GM19025 (cell line): ENCODE data around the gene PVALEF.

Source experiments
- ATAC-seq: cut with Tn5 transposase; IDR thresholded peaks from one replicate; pipeline ENCODE4 v1.9.1; 2021; ENCODE audit warnings: mild to moderate bottlenecking, low read depth, moderate library complexity; ENCODE audit not compliant: unreplicated experiment

Gene PVALEF

DNA sequence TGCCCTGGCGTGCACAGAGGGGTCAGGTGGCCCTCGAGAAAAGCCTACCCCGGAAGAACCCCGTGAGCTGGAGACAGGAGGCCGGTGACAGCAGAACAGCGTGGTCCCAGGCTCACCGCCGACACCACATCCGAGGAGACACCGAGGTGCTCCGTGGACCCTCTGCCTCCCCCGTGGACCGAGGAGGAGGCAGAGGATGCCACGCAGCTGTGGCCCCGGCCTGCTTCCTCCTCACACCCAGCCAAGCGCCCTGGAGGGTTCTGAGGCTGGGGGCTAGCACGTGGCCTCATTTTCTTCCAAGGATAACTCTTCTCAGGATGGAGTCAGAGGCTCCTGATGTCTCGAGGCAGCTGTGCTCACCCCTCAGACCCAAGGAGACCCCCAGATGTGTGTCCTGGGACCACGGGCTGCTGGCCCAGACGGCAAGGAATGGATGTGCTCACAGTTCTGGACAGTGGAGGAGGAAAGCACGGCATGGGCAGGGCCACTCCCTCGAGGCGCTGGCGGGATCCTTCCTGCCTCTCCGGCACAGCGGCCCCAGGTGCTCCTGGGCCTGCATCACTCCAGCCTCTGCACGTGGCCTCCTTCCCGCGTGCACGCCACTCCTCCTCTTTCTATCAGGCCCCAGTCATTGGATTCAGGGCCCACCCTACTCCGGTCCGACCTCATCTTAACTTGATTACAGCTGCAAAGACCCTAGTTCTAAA is 4.4 kb upstream of the PVALEF start:
- ATAC-seq, result no peak

DNA sequence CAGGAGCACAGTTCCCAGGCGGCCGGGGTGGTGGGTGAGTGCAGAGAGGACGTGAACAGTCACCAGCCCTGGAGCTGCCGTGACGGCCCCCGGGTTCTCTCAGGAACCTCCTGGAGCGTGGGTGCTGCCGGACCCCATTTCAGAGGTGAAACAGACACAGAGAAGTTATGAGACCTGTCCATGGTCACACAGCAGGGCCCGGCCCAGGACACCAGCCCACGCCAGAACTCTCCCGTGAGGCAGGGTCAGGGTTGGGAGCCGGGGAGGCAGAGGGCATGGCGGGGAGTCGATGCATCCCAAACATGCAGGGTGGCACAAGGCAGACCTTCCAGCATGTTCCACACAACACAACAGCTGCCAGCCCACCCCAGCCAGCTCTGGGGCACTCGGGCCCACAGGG is 3.8 kb upstream of the PVALEF start:
- no peak for ATAC-seq

DNA sequence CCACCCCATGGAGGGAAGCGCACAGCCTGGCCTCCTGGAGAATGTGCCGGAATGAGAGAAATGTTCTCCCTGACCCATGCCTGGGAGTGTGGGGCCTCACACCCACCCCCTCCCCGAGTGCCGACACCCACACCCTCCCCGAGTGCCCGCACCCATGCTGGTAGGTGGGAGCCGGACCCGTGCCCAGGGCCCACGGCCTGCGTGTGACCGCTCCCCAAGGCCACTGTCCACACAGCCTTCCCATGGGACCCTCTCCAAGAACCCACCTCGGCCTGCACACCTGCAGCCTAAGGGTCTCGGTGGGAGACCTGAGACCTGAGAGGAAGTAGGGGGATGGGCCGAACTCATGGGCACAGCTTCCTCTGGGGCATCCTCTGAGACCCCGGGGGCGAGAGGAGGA is 3.3 kb upstream of the PVALEF start:
- ATAC-seq, result no peak

DNA sequence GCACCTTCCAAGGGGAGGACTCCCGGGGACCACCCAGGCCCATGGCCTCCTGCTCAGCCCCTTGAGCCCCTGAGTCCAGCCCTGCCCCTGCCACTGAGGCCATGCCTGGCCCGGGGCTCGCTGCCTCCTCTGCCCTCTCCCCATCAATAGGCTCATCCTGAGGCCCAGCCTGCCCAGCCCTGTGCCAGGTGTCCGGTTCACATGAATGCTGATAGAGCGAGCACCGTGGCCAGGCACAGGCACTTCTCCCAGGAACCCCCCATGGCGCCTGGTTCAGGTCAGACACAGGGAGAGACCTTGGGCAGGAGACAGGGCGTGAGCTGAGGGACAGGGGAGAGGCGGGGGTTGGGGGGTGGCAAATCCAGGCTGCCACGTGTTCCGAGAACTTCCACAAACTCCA is 2.8 kb upstream of the PVALEF start:
- ATAC-seq, result no peak

DNA sequence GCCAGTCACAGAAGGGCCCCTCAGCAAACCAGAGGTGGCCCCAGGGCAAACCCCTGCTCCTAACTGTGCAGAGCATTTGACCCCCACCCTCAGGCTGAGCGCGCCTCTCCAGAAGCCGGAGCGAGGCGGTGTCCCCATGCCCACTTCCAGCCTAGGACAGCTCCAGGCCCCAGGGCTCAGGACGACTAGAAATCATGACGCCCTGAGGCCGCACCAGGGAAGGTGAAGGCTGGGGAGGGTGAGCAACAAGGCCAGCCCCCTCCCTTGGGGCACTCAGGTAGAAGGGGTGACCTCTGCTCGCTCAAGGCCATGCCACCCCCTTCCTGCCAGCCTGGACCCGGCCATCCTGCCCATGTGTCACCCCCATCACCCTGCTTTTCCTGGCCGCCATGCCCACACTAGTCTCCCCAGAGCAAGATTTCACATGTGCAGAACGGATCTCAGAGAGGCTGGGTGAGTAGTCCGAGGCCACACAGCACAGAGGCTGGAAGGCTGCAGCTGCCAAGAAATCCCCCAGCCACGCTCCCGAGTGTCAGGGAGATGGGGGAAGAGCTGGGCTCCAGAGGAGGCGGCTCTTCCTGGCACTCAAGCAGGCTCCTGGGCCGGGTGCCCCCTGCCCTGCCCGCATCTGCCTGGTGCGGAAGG is 2.1 kb upstream of the PVALEF start:
- no peak for ATAC-seq

DNA sequence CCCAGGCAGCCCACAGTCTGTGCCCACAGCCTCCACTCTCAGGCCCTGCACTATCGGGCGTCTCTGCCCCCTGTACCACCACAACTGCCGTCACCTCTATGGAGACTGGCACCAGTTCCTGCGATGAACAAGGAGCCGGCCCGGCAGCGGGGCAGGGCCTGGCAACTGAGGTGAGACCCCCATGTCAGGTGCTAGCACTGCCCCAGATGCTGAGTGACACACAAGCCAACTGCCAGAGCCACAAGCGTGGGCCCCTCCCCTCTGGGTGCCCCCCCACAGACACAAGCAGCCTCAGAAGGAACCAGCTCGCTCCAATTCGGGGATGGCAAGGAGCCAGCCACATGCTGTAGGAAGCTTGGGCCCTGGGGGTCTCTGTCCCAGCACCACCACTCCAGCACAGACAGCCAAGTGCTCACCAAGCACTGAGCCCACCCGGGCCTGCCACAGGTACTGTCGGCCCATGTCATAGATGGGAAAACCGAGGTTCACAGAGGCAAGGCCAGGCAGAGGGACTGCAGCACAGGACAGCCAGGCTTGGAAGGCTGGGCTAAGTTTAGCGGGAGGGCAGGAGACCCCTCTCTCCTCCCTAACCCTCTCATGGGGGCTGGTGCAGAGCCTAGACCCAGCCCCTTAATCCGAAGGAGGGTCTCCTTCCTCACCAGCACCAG is 1.5 kb upstream of the PVALEF start:
- ATAC-seq, result no peak

DNA sequence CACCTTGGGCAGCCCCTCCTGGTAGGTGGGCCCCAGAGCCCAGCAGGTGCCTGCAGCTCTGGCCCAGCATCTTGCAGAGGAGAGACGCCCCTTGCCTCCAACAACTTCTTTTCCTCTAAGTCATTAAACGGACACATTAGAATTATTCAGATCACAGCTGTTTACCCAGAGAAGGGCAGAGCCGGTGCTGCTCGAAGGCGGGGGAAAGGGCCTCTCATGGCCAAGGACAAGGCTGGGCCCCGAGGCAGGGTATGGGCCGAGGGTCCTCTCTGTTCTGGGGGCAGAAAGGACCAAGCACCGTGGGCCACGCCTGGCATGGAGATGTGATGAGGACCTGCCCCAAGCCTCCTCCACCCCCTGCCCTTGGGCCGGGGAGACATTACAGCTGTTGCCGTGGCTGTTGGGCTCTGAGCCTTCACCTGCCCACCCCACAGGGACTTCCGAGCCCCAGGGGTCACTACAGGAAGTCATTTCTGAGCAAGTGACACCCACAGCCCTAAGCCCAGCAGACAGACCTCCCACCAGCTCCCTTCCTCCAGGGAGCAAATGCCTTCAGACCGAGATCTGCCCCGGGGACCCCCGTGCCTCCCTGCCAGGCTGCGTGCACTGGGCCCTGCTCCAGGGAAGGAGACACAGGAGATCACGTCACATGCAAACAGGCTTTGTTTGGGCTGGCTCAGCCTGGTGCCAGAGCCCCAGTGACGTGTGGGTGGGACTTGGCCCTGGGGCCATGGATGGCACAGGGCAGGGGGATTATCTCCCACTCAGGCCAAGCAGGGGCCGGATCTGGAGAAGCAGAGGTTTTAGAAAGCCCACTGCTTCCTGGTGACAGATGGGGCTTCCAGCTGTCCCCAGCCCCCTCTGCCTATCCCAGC is 699 bp upstream of the PVALEF start:
- no peak for ATAC-seq

DNA sequence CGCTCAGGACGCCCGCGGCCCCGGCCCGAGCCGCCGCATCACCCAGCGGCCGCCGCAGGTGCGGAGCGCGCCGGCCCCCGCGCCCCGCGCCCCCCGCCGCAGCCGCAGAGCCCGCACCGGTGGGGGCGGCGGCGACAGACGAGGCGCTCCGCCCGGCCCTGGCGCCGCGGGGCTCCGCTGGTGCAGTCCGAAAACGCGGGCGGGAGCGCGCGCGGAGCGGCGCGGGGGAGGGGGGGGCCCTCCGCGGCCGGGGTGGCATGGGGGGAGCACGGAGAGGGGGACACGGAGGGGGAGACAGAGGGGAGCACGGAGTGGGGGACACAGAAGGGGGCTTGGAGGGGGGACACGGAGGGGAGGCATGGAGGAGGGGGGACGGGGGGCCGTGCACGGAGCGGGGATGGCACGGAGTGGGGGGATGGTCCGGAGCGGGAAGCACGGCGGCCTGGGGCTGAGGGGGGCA is 756 bp downstream of the PVALEF start, which contains the start of gene AATK:
AATK (minus strand) TSS at position 189 of the 460 bp plus-strand sequence. CDS start 229 bp downstream, outside the sequence.
- ATAC-seq, result no peak

DNA sequence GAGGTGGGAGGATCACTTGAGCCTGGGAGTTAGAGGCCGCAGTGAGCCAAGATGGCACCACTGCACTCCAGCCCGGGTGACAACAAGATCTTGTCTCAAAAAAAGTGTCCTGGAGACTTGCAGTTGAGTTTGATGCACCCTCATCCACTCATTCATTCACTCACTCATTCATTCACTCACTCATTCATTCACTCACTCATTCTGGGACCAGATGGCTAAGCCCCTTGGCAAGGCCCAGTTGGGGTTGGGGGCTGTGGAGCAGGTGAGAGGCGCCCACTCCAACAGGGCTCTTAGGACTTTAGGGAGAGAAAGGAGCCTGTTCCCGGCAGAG is 1.9 kb downstream of the PVALEF start:
- ATAC-seq, result no peak

DNA sequence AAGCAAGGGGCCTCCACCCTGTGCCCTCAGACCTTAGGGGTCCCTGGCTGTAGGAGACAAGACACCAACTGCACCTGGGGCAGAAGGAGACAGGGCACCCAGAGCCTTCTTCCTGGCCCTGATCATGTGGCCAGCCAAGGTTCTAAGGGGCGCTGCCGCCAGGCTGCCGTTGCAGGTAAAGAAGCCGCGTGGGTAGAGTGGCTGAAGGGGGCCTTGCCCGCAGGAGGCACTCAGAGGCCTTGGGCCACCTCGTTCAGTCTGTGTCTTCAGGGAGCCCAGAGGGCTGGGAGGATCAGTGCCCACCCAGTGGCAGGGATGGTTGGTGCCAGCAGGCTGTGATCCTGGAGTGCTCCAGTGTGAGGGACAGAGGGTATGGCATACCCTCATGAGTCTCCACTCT is 2.3 kb downstream of the PVALEF start:
- ATAC-seq, result no peak

DNA sequence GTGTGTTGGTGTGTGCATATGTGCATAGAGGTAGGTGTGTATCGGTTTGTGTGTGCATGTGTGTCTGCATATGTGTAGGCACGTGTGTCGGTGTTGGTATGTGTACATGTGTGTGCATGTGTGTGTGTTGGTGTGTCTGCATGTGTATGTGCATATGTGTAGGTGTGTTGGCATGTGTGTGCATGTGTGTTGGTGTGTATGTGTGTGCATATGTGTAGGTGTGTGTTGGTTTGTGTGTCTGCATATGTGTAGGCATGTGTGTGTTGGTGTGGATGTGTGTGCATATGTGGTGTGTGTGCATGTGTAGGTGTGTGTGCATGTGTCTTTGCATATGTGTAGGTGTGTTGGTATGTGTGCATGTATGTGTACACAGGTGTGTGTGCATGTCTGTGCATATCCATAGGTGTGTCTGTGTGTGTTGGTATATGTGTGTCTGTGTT is 4.6 kb downstream of the PVALEF start:
- ATAC-seq, result no peak

DNA sequence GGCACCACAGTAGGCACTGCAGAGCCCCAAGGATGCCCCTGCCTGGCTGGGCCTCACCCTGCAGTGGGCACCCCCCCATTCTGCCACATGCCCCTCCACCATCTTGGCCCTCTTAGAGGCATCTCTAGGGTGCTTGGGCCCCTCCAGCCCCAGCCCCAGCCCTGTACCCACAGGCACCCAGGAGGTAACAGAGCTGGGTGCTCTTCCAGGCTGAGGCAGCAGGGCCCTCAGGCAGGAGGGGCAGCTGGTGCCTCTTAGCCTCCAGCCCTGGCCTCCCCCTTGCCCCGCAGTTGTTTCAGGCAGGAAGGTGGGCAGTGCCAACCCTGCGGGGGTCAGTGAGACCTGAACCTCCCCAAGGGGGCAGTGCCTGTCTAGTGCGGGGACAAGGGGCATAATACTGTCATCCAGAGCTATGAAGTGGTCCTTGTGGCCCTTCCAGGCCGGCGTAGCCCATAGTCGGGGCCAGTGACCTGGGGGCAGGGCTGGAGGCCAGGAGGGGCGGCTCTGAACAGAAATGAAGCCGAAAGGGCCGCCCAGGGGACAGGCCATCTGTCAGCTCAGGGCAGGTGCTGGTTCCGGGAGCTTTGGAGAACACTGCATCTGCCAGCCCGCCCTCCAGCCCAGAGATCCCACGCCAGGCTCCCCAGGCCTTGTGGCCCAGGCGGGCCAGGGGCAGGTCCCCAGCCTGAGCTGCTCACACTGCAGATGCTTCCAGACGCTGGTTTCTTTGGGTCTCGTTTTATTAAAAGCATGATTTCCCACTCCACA is 5.6 kb downstream of the PVALEF start:
- ATAC-seq, result no peak

DNA sequence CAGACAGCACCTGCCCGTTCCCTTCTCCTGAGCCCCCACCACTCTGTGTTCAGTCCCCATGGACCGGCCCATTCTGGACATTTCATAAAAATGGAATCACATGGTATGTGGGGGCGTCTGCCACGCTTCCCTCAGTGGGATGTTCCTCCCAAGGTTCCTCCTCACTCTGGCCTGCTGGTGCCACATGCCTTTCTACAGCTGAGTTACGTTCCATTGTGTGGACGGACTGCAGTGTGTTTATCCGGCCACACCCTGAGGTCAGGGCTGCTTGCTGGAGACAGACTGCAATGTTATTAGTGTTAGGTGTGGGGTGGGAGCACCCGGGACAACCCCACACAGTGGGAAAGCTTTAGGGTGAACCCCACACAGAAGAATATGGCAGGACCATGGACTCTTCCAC is 6.6 kb downstream of the PVALEF start:
- no peak for ATAC-seq

DNA sequence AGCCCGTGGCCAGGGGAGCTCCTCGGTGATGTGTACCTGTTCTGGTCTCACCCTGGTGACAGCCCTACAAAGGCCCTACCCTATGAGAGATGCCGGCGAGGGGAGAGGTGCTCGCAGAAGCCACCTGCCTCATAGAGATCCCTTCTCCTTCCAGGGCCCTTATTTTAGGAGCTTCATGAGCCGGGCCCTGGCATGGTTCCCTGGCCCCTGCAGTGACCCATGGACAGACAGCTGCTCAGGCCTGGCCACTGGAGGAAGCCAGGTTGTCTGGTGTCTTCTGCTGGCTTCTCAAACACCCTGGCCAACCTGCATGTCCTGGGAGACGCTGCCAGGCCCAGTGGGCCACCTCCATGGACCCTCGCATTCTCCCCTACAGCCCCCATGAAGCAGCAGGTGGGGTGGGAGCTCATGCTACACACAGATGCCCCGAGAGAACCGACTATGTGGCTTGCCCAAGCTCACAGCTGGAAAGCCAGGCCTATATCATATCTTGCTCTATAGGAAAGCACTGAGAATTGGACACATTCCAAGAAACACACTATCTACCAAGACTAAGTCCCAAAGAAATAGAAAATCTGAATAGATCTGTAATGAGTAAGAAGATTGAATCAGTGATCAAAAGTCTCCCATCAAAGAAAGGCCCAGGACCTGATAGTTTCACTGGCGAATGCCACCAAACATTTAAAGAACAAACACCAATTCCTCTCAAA is 7.9 kb downstream of the PVALEF start:
- no peak for ATAC-seq

DNA sequence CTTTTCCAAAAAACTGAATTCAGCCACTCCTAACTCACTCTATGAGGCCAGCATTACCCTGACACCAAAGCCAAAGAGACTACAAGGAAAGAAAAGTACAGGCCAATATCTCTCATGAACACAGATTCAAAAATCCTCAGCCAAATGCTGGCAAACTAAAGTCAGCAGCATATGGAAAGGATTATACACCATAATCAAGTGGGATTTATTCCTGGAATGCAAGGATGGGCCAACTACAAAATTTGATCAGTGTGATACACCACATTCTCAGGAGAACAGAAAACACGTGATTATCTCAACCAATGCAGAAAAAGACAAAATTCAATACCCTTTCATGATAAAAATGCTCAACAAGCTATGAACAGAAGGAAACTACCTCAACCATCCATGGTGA is 8.5 kb downstream of the PVALEF start:
- no peak for ATAC-seq

DNA sequence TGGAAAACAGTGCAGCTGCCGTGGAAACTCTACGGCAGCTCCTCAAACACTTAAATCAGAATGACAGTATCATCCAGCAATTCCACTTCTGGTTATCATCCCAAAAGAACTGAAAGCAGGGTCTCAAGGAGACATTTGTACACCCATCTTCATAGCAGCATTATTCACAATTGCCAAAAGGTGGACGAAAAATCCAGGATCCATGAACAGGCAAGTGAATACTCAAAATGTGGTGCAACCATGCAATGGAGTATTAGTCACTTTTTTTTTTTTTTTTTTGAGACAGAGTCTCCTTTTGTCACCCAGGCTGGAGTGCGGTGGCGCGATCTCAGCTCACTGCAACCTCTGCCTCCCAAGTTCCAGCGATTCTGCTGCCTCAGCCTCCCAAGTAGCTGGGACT is 11.4 kb downstream of the PVALEF start:
- ATAC-seq, result no peak

DNA sequence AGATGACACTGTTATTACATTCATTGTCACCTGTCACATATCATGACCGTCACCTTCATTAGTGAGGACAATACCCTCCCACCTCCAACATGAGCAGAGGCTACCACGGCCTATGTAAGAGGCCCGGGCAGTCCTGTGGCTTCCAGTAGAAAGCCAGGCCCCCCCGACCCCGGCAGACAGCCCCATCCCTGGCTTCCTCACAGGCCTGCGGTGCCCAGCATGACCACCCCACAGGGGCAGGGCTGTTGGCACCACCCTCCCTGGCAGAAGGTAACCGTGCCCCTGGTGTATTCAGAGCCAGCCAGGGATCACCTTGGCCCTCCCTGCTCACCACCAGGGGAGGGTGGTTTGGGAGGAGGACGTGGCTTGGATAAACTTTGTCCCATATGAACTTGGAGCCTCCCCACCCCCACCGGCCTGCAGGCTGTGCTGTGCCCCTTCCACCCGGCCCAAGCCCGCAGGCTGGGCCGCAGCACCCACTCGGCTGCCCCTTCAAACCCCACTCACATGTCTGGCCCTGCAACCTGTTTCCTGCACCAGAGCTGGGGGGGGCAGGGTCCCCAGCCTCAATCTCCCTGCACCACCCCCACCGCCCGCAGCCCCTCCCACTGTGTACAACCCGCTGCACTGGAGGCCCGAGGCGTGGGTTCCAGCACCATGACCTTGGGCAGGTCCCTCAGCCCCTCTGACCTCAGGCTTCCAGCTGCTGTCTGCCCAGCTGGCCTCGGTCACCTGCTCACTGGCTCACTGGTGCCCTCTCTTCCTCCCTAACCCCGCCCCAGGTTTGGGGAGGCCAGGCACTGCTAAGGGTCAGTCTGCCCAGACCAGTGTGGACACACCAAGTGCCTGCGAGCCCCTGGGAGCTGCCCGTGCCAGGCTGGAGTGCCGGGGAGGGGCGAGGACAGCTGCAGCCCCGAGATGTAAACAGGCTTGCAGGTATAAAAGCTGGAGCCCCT is 13.1 kb downstream of the PVALEF start:
- no peak for ATAC-seq

DNA sequence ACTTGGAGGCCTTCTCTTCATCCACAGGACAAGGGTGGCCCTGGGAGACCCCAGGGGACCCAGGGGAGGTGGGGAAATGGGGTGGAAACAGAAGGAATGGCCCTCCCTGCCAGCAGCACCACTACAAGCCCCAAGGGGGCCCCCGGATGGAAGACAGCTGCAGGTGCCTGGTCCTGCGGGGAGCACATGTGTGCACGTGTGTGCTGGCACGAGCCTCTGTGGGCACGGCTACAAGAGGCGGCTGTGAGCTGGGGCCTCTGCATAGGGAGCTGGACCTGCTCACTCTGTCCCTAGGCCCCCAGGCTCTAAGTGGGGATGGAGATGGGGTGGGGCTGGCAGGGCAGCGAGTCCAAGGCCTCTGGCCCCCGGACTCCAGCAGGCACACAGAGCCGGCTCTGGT is 13.9 kb downstream of the PVALEF start:
- ATAC-seq, result no peak
